Fibroblast of mammary gland (primary cell): ENCODE measurements around the gene RIC3.

ENCODE experiments used
- DNase-seq: peaks from one replicate; pipeline ENCODE4 v3.0.0-alpha.2; 2010; ENCODE audit warnings: low read depth
- H3K4me3 ChIP-seq: 2 replicates; pipeline ENCODE4 v1.5.1; 2011; ENCODE audit warnings: low read depth, mild to moderate bottlenecking, low read length, moderate library complexity; ENCODE audit not compliant: control insufficient read depth
- TF ChIP-seq, protein P1 (sequence below): conservative IDR thresholded peaks from 2 replicates; pipeline ENCODE4 v1.5.1; 2011; ENCODE audit warnings: low read depth, low read length, inconsistent platforms; ENCODE audit not compliant: control insufficient read depth, insufficient read depth

The RIC3 gene

GRCh38 chr11:8087756-8088155 is 81.1 kb downstream of the RIC3 start:
- no peak overlapping the region for H3K4me3 ChIP-seq
- DNase-seq, result no peak
- TF ChIP-seq, protein P1, sequence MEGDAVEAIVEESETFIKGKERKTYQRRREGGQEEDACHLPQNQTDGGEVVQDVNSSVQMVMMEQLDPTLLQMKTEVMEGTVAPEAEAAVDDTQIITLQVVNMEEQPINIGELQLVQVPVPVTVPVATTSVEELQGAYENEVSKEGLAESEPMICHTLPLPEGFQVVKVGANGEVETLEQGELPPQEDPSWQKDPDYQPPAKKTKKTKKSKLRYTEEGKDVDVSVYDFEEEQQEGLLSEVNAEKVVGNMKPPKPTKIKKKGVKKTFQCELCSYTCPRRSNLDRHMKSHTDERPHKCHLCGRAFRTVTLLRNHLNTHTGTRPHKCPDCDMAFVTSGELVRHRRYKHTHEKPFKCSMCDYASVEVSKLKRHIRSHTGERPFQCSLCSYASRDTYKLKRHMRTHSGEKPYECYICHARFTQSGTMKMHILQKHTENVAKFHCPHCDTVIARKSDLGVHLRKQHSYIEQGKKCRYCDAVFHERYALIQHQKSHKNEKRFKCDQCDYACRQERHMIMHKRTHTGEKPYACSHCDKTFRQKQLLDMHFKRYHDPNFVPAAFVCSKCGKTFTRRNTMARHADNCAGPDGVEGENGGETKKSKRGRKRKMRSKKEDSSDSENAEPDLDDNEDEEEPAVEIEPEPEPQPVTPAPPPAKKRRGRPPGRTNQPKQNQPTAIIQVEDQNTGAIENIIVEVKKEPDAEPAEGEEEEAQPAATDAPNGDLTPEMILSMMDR, result no peak

- TF ChIP-seq, protein P1, result peak; percentile 18
These were observed 81.6 kb downstream of the RIC3 start for GRCh38 chr11:8087185-8087584.

GRCh38 chr11:8086571-8086970 is 82.3 kb downstream of the RIC3 start:
- TF ChIP-seq, protein P1, result no peak
- DNase-seq, result no peak
- no peak overlapping the region for H3K4me3 ChIP-seq

More at GRCh38 chr11:8087185-8087584, 81.6 kb downstream of the RIC3 start:
- DNase-seq, result no peak
- no peak overlapping the region for H3K4me3 ChIP-seq

DNA sequence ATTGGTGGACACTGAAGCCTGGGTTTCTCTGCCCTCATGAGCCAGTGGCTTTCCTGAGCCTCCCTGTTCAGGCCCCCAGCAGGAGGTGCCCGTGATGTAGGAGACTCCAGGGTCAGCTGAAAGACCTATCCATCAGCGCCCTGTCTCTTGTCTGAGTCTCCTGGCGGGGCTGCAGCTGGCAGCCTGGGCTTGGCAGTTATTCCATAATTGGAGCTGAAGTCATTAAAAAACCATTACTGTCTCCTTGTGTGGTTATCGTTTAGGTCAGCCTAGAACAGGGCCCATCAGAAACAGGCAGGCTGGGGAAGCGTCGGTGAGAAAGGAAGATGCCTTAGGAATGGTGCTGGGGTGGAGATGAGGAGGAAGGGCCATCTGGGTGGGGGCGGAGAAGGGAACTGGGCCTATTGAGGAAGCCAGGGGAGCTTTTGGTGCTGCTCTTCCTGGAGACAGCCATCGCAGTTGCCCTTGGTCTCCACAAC is 82.8 kb downstream of the RIC3 start:
- H3K4me3 ChIP-seq, result no peak overlapping the region
- TF ChIP-seq, protein P1, result no peak
- peak; percentile 23 for DNase-seq

DNA sequence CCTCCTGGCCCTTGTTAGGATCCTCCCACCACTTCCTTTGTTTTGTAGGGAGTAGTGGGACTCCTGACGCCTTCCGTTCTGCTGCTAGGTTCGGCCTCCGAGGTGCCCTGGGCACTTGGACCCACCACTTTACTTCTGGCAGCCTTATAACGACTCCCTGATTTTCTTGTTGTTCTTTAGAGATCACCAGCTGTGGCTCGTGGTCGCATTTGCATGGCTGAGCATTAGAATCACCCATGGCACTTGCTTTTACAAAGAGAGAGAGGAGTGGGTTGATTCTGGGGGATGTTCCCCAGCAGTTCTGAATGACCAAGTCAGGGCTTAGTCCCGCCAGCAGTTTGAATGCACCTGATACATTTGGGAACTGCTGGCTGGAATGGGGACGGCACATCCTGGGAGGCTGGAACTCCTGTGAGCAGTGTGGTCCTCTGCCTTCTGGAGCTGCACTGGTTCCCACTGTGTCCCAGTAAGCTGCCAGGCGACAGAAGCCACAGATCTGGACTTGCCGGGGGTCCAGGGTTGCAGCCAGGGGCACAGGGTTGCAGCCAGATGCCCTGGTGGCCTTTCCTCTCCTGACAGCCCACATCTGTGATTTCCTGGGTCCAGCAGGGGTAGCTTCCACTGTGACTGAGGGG is 83.7 kb downstream of the RIC3 start:
- no peak overlapping the region for H3K4me3 ChIP-seq
- DNase-seq, result no peak
- TF ChIP-seq, protein P1, result no peak

GRCh38 chr11:8084352-8084751 is 84.5 kb downstream of the RIC3 start:
- DNase-seq, result no peak
- H3K4me3 ChIP-seq, result no peak overlapping the region
- TF ChIP-seq, protein P1, result no peak
